ENCODE results near the gene AP1S1.
"Not testable (repeated sequence)": the region's sequence is repeated elsewhere in the genome, so short reads cannot be mapped to it uniquely, and the experiment has no call there.

The AP1S1 gene

GRCh38 chr7:101153969-101154692 is at the start of gene AP1S1:
Gene AP1S1, plus strand, starts transcription at chr7:101154476. Its CDS starts 39 bp downstream, at chr7:101154515.
- peak; percentile 89 to 90 for DNase-seq

- no peak for DNase-seq
These were observed 49.5 kb upstream of the AP1S1 start for GRCh38 chr7:101104799-101105198.

DNA sequence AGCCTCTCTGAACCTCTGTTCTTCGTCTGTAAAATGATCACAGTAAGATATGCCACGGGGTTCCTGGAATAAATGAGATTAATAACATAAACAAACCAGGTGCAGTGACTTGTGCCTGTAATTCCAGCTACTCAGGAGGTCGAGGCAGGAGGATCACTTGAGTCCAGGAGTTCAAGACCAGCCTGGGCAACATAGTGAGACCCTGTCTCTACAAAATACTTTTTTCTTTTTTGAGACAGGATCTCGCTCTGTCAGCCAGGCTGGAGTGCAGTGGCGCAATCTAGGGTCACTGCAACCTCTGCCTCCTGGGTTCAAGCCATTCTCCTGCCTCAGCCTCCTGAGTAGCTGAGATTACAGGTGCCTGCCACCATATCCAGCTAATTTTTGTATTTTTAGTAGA is 49.0 kb upstream of the AP1S1 start:
- not testable (repeated sequence) for DNase-seq

- no peak for DNase-seq
These were observed 47.9 kb upstream of the AP1S1 start for GRCh38 chr7:101106386-101106785.

- DNase-seq, result no peak
These were observed 45.9 kb upstream of the AP1S1 start for GRCh38 chr7:101108330-101108857.

DNA sequence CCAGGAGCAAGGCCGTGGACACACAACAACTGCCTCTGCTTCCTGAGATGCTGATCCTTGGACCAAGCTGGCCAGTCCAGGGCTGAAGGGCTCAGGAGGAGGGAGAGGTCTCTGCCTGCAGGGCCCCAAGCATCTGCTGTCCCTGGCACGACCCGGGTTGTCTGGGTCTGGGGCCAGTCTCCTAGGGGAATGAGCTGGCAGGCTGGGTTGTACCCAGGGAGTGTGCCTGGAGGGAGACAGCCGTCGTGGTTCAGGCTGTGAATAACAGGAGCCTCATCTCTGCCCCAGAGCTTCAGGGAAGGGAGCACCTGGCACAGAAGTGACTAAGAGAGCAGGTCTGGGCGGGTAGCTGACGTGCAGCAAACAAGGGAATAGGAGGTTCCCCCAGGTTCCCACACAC is 45.3 kb upstream of the AP1S1 start:
- no peak for DNase-seq

- no peak for DNase-seq
These were observed 44.9 kb upstream of the AP1S1 start for GRCh38 chr7:101109368-101109767.

DNA sequence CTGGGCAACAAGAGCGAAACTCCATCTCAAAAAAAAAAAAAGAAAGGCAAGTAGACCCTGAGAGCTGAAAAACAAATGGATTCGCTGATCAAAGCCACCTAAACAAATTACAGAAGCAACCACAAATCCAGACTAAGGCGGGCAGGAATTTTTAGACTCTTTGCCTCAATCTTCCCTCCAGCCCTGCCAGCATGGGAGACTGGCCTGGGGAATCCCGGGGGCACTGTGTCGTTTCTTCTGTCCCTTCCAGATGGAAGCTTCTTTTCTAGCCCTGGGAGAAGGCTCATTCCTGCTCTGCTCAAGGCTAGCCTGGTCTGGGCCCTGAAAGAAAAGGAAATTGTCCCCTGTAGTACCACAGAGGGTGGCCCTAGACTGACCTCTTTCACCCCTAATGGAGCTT is 43.0 kb upstream of the AP1S1 start:
- no peak for DNase-seq

DNA sequence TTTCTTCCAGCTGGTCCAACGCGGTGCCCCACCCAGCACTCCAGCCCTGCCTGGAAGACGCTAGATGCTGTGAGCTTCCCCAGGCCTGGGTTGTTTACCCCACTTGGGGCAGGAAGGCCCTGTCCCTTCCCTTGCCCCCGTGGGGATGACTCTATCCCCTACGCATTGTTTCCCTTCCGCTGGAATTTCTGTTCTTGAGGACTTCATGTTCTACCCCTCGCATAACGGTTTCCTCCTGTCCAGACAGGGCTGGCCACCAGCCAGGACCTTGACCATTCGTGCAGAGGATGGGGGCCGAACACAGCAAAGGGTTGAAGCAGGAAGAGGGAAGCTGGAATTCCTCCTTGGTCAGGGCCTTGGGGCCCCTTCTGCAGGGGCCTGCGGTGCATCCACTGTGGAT is 42.0 kb upstream of the AP1S1 start:
- no peak for DNase-seq

DNA sequence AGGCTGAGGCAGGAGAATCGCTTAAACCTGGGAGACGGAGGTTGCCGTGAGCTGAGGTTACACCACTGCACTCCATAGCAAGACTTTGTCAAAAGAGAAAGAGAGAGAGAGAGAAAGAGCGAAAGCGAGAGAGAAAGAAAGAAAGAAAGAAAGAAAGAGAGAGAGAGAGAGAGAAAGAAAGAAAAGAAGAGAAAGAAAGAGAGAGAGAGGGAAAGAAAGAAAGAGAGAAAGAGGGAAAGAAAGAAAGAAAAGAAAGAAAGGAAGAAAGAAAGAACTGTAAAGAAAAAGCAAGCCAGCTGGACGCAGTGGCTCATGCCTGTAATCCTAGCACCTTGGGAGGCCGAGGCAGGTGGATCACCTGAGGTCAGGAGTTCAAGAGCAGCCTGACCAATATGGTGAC is 41.1 kb upstream of the AP1S1 start:
- DNase-seq, result not testable (repeated sequence)

DNA sequence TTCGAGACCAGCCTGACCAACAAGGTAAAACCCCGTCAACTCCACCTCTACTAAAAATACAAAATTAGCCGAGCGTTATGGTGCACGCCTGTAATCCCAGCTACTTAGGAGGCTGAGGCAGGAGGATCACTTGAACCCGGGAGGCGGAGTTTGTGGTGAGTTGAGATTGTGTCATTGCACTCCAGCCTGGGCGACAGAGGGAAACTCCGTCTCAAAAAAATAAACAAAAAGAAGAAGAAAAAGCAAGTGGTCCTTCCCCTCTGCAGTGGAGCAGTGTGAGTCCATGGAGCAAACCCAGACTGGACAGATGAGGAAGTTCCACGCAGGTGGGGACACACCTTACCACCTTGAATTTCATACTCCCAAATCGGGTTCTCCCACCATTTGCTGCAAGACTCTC is 40.4 kb upstream of the AP1S1 start:
- DNase-seq, result no peak

DNA sequence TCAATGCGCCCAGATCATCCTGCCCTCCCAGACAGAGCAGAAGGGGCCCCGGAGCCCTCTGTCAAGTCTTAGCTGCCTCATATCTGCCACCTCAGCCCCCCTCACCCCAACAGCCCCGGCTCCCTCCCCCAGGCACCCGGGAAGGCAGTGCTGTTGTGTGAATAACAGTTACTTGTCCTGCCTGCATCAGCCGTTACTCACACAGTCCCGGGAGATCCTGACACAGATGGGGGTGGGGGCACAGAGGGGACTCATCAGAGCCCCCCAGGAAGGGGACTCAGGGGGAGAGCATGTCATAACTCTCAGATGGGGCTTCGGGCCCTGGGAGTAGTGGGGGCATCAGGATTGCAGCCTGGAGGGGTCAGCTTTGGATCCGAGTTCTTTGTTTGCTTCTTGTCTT is 39.8 kb upstream of the AP1S1 start:
- DNase-seq, result no peak

GRCh38 chr7:101115215-101115614 is 39.1 kb upstream of the AP1S1 start:
- DNase-seq, result no peak

GRCh38 chr7:101116898-101117297 is 37.4 kb upstream of the AP1S1 start:
- no peak for DNase-seq

DNA sequence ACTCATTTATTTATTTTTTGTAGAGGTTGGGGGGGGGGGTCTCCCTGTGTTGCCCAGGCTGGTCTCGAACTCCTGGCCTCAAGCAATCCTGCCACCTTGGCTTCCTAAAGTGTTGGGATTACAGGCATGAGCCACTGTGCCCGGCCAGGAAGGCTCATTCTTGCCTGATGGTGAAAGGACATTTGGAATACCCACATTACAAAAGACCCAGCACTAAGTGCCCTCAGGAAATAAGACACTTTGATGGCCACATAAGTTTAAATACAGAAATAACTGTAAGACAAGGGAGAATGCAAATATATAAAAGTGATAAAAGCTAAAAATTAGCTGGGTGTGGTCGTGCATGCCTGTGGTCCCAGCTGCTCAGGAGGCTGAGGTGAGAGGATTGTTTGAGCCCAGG is 35.4 kb upstream of the AP1S1 start:
- DNase-seq, result no peak

- no peak for DNase-seq
These were observed 34.4 kb upstream of the AP1S1 start for GRCh38 chr7:101119876-101120275.

- DNase-seq, result no peak
These were observed 34.0 kb upstream of the AP1S1 start for GRCh38 chr7:101120315-101120714.

DNA sequence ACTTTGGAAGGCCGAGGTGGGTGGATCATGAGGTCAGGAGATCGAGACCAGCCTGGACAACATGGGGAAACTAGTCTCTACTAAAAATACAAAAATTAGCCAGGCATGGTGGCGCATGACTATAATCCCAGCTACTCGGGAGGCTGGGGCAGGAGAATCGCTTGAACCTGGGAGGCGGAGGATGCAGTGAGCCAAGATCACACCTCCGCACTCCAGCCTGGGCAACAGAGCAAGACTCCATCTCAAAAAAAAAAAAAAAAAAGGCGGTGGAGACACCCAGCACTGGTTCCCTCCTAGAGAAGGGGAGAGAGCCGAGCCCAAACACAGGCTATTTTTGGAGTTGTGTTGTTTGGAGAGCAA is 32.7 kb upstream of the AP1S1 start:
- DNase-seq, result not testable (repeated sequence)

GRCh38 chr7:101121991-101122932 is 32.0 kb upstream of the AP1S1 start:
- no peak for DNase-seq

DNA sequence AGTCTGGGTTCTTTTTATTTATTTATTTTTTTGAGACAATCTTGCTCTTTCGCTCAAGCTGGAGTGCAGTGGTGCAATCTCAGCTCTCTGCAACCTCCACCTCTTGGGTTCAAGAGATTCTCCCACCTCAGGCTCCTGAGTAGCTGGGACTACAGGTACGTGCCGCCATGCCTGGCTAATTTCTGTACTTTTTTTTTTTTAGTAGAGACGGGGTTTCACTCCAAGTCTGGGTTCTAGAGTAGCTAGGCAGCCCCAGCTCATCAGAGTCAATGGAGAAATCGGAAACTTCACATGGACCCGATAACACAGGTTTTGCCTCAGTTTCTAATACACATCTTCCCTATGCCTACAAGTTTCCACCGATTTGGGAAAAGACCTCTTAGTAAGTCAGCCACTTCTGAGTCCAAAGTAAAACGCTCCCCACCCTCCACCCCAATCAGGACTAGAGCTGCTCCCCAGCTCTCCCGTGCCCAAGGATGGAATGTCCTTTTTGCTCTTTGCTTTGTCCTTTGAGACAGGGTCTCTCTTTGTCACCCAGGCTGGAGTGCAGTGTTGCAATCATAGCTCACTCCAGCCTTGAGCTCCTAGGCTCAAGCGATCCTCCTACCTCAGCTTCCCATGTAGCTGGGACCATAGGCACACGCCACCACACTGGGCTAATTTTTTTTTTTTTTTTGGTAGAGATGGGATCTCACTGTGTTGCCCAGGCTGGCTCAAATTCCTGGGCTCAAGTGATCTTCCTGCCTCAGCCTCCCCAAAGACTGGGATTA is 31.2 kb upstream of the AP1S1 start:
- no peak for DNase-seq

- no peak for DNase-seq
These were observed 30.6 kb upstream of the AP1S1 start for GRCh38 chr7:101123703-101124068.

DNA sequence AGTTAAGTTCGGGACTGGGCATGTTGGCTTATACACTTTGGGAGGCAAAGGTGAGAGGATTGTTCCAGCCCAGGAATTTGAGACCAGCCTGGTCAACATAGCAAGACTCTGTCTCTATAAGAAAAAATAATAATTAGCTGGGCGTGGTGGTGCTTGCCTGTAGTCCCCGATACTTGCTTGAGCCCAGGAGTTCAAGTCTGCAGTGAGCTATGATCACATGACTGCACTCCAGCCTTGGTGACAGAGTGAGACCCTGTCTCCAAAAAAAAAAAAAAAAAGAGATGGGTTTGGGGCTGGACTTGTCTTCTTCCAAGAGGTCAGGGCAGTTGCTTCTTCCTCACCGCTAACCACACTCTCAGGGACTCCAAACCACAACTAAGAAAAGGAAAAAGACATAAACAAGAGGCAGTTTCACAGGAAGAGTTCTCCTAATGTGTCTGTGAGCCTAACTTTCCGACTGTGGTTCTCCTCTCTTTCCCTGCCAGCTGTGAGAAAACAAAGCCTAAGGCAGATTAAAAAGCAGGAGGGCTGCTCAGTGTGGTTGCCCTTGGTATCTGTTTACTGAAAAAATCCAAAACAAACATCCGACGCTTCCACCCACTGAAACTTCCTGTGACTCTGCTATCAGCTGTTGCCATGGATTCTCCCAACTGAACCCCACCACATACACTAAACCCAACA is 29.8 kb upstream of the AP1S1 start:
- DNase-seq, result no peak

Data from activated CD4-positive, alpha-beta T cell treated with anti-CD3 and anti-CD28 coated beads, Interleukin-2, amount 50 U/mL, for 4 hours (primary cell).